GM12878 (cell line): ENCODE measurements around the gene FAM228A. TPM values are rescaled to one million over a fixed set of nuclear protein-coding genes. Genes with fewer than 3 reads are reported as not detected.

Experiments used
- ATAC-seq: fragments of 200-7000 bp; cut with Tn5 transposase; 3 replicates; pipeline ENCODE4 v1.9.1; 2020; ENCODE audit warnings: mild to moderate bottlenecking, moderate library complexity
- BruUV-seq: library from RNA; stranded (reverse); fragments of 400-500 nt; replicated peaks from 2 replicates; lab custom pipeline; 2021; lab: Mats Ljungman, UMichigan
- CTCF ChIA-PET: fragments of 300-600 bp; sonication (Branson Sonifier 250); formaldehyde crosslinking; extraction: SDS; loops from one replicate; lab custom pipeline; 2021; ENCODE audit warnings: inconsistent platforms; lab: Yijun Ruan, JAX
- POLR2A ChIA-PET: fragments of 350-600 bp; formaldehyde crosslinking; extraction: SDS; loops from one replicate; lab custom pipeline; 2021; ENCODE audit warnings: inconsistent platforms; lab: Charles Lee
- RAD21 ChIA-PET: fragments of 300-600 bp; sonication (Branson Sonifier 250); formaldehyde crosslinking; loops from one replicate; lab custom pipeline; 2023; ENCODE audit warnings: antibody characterized with exemption; ENCODE audit not compliant: unreplicated experiment; lab: Charles Lee
- SMC1A ChIA-PET: fragments of 300-600 bp; sonication (Branson Sonifier 250); formaldehyde crosslinking; loops from one replicate; lab custom pipeline; 2023; ENCODE audit not compliant: unreplicated experiment, uncharacterized antibody; lab: Charles Lee
- DNase-seq: peaks from one replicate; pipeline ENCODE4 v3.0.0-alpha.2; 2011; ENCODE audit warnings: low read depth, low spot score
- FAIRE-seq: peaks from 3 replicates; lab custom pipeline; 2011; peaks lifted over from hg19 to GRCh38; lab: Jason Lieb, UNC
- H2AFZ ChIP-seq: 2 replicates; pipeline ENCODE4 v1.6.0; 2011; ENCODE audit warnings: low read depth, low read length, control low read depth; ENCODE audit not compliant: control insufficient read depth
- H3K27ac ChIP-seq: 2 replicates; pipeline ENCODE4 v1.5.1; 2011; ENCODE audit warnings: control low read depth; ENCODE audit not compliant: control insufficient read depth, insufficient read depth
- H3K27me3 ChIP-seq, 2 experiments: replicated peaks in 1 of 2; 2 replicates each; pipeline versions ENCODE4 v1.6.0 to v1.6.1; 2011; ENCODE audit warnings: low read length in 1 of 2; ENCODE audit not compliant: control insufficient read depth in 2 of 2, insufficient read depth in 2 of 2
- H3K36me3 ChIP-seq, 2 experiments: 2 replicates each; pipeline ENCODE4 v1.5.1; 2011; ENCODE audit warnings: low read length in 1 of 2; ENCODE audit not compliant: control insufficient read depth in 2 of 2, insufficient read depth in 2 of 2
- H3K4me1 ChIP-seq: 2 replicates; pipeline ENCODE4 v1.6.1; 2011; ENCODE audit warnings: mild to moderate bottlenecking, low read length, moderate library complexity, mixed read lengths; ENCODE audit not compliant: control insufficient read depth, insufficient read depth
- H3K4me2 ChIP-seq: 2 replicates; pipeline ENCODE4 v1.6.0; 2011; ENCODE audit warnings: control low read depth; ENCODE audit not compliant: control insufficient read depth, insufficient read depth
- H3K4me3 ChIP-seq: fragments of 200-600 bp; sonication (generic); 2 replicates; pipeline ENCODE4 v1.5.1; 2016
- H3K79me2 ChIP-seq: 2 replicates; pipeline ENCODE4 v1.6.0; 2011; ENCODE audit warnings: low read length; ENCODE audit not compliant: control insufficient read depth, insufficient read depth
- H3K9ac ChIP-seq: 2 replicates; pipeline ENCODE4 v1.8.0; 2011; ENCODE audit warnings: low read length, control low read depth, mixed read lengths; ENCODE audit not compliant: control insufficient read depth, insufficient read depth
- H3K9me3 ChIP-seq: replicated peaks from 3 replicates; pipeline ENCODE4 v1.5.1; 2011; ENCODE audit warnings: mild to moderate bottlenecking, low read length; ENCODE audit not compliant: control insufficient read depth, insufficient read depth
- H4K20me1 ChIP-seq: 2 replicates; pipeline ENCODE4 v1.6.0; 2011; ENCODE audit not compliant: control insufficient read depth, insufficient read depth
- BCL11A ChIP-seq: IDR thresholded peaks from 2 replicates; pipeline ENCODE4 v1.6.1; 2011; ENCODE audit warnings: low read depth, low read length
- CREB1 ChIP-seq: IDR thresholded peaks from 2 replicates; pipeline ENCODE4 v1.6.1; 2012; ENCODE audit warnings: low read depth, mild to moderate bottlenecking, inconsistent platforms
- CREM ChIP-seq: IDR thresholded peaks from 2 replicates; pipeline ENCODE4 v1.6.1; 2014; ENCODE audit warnings: antibody characterized with exemption, low read depth
- ETV6 ChIP-seq, 2 experiments: fragments of 450-650 bp in 1 of 2; IDR thresholded peaks in 1 of 2; conservative IDR thresholded peaks in 1 of 2; 2 replicates each; pipeline ENCODE4 v1.6.1; 2014; ENCODE audit warnings: antibody characterized with exemption in 1 of 2, borderline replicate concordance in 1 of 2, low read depth in 1 of 2, mild to moderate bottlenecking in 1 of 2, moderate library complexity in 1 of 2
- HSF1 ChIP-seq: fragments of 150-350 bp; IDR thresholded peaks from 2 replicates; pipeline ENCODE4 v1.6.1; 2014; ENCODE audit warnings: mild to moderate bottlenecking, low read depth, low read length
- IRF4 ChIP-seq: IDR thresholded peaks from 2 replicates; pipeline ENCODE4 v1.6.1; 2011; ENCODE audit warnings: low read depth, low read length
- JUNB ChIP-seq: IDR thresholded peaks from 2 replicates; pipeline ENCODE4 v1.6.1; 2016; ENCODE audit warnings: antibody characterized with exemption, mild to moderate bottlenecking
- MEF2A ChIP-seq: IDR thresholded peaks from 2 replicates; pipeline ENCODE4 v1.6.1; 2011; ENCODE audit warnings: low read depth, mild to moderate bottlenecking, low read length, moderate library complexity; ENCODE audit not compliant: insufficient read depth
- NFIC ChIP-seq: IDR thresholded peaks from 2 replicates; pipeline ENCODE4 v1.6.1; 2012; ENCODE audit warnings: low read depth, mild to moderate bottlenecking, inconsistent platforms, low read length, moderate library complexity
- RAD51 ChIP-seq: fragments of 450-650 bp; IDR thresholded peaks from 2 replicates; pipeline ENCODE4 v1.6.1; 2016; ENCODE audit warnings: moderate library complexity, mild to moderate bottlenecking, inconsistent platforms
- RFX5 ChIP-seq: IDR thresholded peaks from 2 replicates; pipeline ENCODE4 v1.6.1; 2011; ENCODE audit warnings: low read depth, low read length, improper control_type of control experiment
- SKIL ChIP-seq: fragments of 450-650 bp; IDR thresholded peaks from 2 replicates; pipeline ENCODE4 v1.6.1; 2017; ENCODE audit warnings: mild to moderate bottlenecking, low read depth, inconsistent platforms; ENCODE audit not compliant: poor library complexity, severe bottlenecking
- STAT1 ChIP-seq: fragments of 450-650 bp; conservative IDR thresholded peaks from 2 replicates; pipeline ENCODE4 v1.6.1; 2014; ENCODE audit warnings: antibody characterized with exemption, mild to moderate bottlenecking
- TBL1XR1 ChIP-seq: IDR thresholded peaks from 2 replicates; pipeline ENCODE4 v1.6.1; 2012; ENCODE audit warnings: low read depth, low read length, improper control_type of control experiment
- TCF3 ChIP-seq: IDR thresholded peaks from 2 replicates; pipeline ENCODE4 v1.6.1; 2012; ENCODE audit warnings: low read depth, mild to moderate bottlenecking, low read length, borderline replicate concordance; ENCODE audit not compliant: insufficient read depth
- WGBS: methylation state at CpG from one replicate; pipeline ENCODE4 v1.1.6; 2016; ENCODE audit warnings: low lambda C conversion rate; ENCODE audit not compliant: insufficient replicate concordance, insufficient coverage; ENCODE audit errors: missing lambda C conversion rate; 5-methylcytosine and 5-hydroxymethylcytosine counted together
- in situ Hi-C: fragments of 300-500 bp; cut with MboI; formaldehyde crosslinking; loops from 9 replicates; pipeline ENCODE4 v1.14.3; 2018; ENCODE audit warnings: mixed read lengths
- intact Hi-C: fragments of 100-400 bp; cut with micrococcal nuclease; formaldehyde crosslinking; loops from one replicate; pipeline ENCODE4 v1.14.2; 2022; ENCODE audit not compliant: unreplicated experiment
- polyA plus RNA-seq, 11 experiments: library from polyadenylated mRNA; depleted of rRNA in 4 of 11; unstranded in 6 of 11; stranded (reverse) in 5 of 11; fragments of >200 nt; fragmentation: Nextera tagmentation in 4 of 11; fragmentation: Illumina TruSeq in 1 of 11; extraction: Ambion mirVana in 4 of 11; extraction: Trizol in 1 of 11; gene quantifications; 1 replicate in 1 of 11; 2 replicates in 10 of 11; pipeline versions ENCODE4 v1.2.1 to v1.2.3, GENCODE V29; 2011 to 2016; ENCODE audit warnings: inconsistent platforms in 2 of 11, missing spikeins in 2 of 11, low read depth in 1 of 11
- total RNA-seq, 4 experiments: library from RNA; depleted of rRNA in 3 of 4; stranded (reverse); fragments of >200 nt in 3 of 4; fragmentation: Illumina TruSeq in 1 of 4; extraction: Trizol in 1 of 4; gene quantifications; 2 replicates each; pipeline versions ENCODE4 v1.2.1 to v1.2.3, GENCODE V29; 2013 to 2021
- TF ChIP-seq, protein P1 (sequence below): IDR thresholded peaks from 2 replicates; pipeline ENCODE4 v1.6.1; 2012; ENCODE audit warnings: low read length, inconsistent platforms

The FAM228A gene
- total and polyA plus RNA-seq, 10 of the 15 experiments (the other 5 are each of a cell fraction or from before 2014, with no cell fraction given) = 0.06 TPM; not detected in 9

- H2AFZ ChIP-seq = no peak overlapping the region
- no peaks in the 10 kb centered on the region for H3K27me3 ChIP-seq
- SMC1A ChIA-PET = interaction anchor here (1.3 kb wide), 1 partner anchor 9 kb away, joined by 3 read pairs; no protein-coding TSS in a partner anchor
- ATAC-seq (peak; percentile 96), DNase-seq (peak; percentile 48), FAIRE-seq (peak; percentile 95)
- POLR2A ChIA-PET = no interaction called here
- peak overlapping the region; percentile 68 for H3K27ac ChIP-seq
- H3K4me3 ChIP-seq = no peak overlapping the region
- H4K20me1 ChIP-seq = no peaks in the 10 kb centered on the region
- no peaks in the 10 kb centered on the region for H3K79me2 ChIP-seq
- in situ Hi-C loops = no loop called here
- 3% methylated on average over 3 of the region's 3 CpGs for WGBS
- TF ChIP-seq MEF2A (0 out of 2 replicates have a peak, but pooled peaks have one; percentile 49), STAT1 (no peak), SKIL (no peak), BCL11A (peak; percentile 29; the same call in 1 of the 2 replicates), RFX5 (peak; percentile 70), HSF1 (no peak), TCF3 (0 out of 2 replicates have a peak, but pooled peaks have one; percentile 24), TBL1XR1 (0 out of 2 replicates have a peak, but pooled peaks have one; percentile 42), CREM (peak; percentile 93), IRF4 (peak; percentile 44; the same call in 1 of the 2 replicates), ETV6 (conservative IDR thresholded peaks at IDR 0.05 in 1 of 2, IDR thresholded peaks at IDR 0.05 in 1 of 2; ENCODE audit: borderline replicate concordance in 1 of 2, low read depth in 1 of 2) (peak in 1 of 2 experiments; percentile 70; a peak in 1 of 4 replicates), JUNB (peak; percentile 72), NFIC (peak; percentile 67), RAD51 (no peak), CREB1 (peak; percentile 95)
- TF ChIP-seq, protein P1, sequence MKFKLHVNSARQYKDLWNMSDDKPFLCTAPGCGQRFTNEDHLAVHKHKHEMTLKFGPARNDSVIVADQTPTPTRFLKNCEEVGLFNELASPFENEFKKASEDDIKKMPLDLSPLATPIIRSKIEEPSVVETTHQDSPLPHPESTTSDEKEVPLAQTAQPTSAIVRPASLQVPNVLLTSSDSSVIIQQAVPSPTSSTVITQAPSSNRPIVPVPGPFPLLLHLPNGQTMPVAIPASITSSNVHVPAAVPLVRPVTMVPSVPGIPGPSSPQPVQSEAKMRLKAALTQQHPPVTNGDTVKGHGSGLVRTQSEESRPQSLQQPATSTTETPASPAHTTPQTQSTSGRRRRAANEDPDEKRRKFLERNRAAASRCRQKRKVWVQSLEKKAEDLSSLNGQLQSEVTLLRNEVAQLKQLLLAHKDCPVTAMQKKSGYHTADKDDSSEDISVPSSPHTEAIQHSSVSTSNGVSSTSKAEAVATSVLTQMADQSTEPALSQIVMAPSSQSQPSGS = peak; percentile 77
- no TSS peak for BruUV-seq
- 0 out of 2 replicates have a peak overlapping the region, but pooled peaks have one; percentile 13 for H3K4me2 ChIP-seq
- CTCF ChIA-PET = interaction anchor here (1.4 kb wide), 1 partner anchor 131 kb away, joined by 3 read pairs; no protein-coding TSS in a partner anchor
- peaks cover 12 to 13% of the 10 kb centered on the region in 2 experiments; a peak in 3 of 4 replicates for H3K36me3 ChIP-seq
- no peaks in the 10 kb centered on the region for H3K9me3 ChIP-seq
- no peak overlapping the region for H3K9ac ChIP-seq
- intact Hi-C loops = no loop called here
- RAD21 ChIA-PET = interaction anchor here (1.4 kb wide), 1 partner anchor 390 kb away, joined by 5 read pairs; no protein-coding TSS in a partner anchor
- H3K4me1 ChIP-seq = peaks cover 9% of the 10 kb centered on the region
These were observed 40.0 kb downstream of the FAM228A start for GRCh38 chr2:24214880-24215279.
